ENCODE measurements around the gene SUN1. TPM values are rescaled to one million over a fixed set of nuclear protein-coding genes. Genes with fewer than 3 reads are reported as not detected.

SUN1 gene
- total RNA-seq, 3 donors from 2014 or later (not counting 1 experiment from before 2014, with no cell fraction given): 40.2 to 63.5 (median 48.0) TPM

DNA sequence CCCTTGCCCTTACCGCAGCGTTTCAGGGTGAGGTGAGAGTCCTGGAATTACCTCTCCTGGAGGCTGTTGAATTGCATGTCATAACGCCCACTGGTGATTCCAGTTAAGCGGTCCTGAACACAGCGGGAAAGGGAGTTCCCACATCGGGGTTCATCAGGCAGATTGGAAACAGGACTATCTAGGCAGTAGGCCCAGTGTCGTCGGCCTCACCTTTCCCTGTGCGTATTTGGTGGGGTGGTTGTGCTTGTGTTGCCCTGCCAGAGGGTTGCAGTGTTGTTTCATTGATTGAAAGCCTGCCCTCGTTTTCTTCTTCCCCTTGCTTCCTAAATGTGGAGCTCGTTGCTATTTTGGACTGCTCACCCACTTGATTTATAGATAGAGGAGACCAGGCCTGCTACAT, 10.6 kb upstream of the SUN1 start:
- intact Hi-C loops (cut with micrococcal nuclease): no loop called here
- ATAC-seq (no peak), DNase-seq (no peak)
- Mint-ChIP-seq H3K36me3 (no peaks in the 10 kb centered on the region), H3K9me3 (no peaks in the 10 kb centered on the region), H3K4me3 (no peak overlapping the region), H3K4me1 (peaks cover 28 to 33% of the 10 kb centered on the region in 2 donors), H3K27ac (no peak overlapping the region), H3K27me3 (ENCODE audit: low read depth in 2 of 2) (peaks cover 12 to 16% of the 10 kb centered on the region in 2 donors)
- Histone ChIP-seq H3K36me3 (ENCODE audit: control insufficient read depth, insufficient read depth, low read length) (no peaks in the 10 kb centered on the region), H3K4me1 (ENCODE audit: control insufficient read depth, insufficient read depth, low read length) (peaks cover 6% of the 10 kb centered on the region), H3K9me3 (ENCODE audit: control insufficient read depth, insufficient read depth, low read length) (no peaks in the 10 kb centered on the region), H3K27ac (ENCODE audit: low read length) (no peak overlapping the region), H3K4me3 (ENCODE audit: low read length) (no peak overlapping the region), H3K27me3 (ENCODE audit: control insufficient read depth, insufficient read depth, low read length) (no peaks in the 10 kb centered on the region)
- WGBS (ENCODE audit: insufficient coverage): 87% methylated on average over 10 of the region's 11 CpGs
- TF ChIP-seq CTCF (IDR thresholded peaks at IDR 0.05): no peak

DNA sequence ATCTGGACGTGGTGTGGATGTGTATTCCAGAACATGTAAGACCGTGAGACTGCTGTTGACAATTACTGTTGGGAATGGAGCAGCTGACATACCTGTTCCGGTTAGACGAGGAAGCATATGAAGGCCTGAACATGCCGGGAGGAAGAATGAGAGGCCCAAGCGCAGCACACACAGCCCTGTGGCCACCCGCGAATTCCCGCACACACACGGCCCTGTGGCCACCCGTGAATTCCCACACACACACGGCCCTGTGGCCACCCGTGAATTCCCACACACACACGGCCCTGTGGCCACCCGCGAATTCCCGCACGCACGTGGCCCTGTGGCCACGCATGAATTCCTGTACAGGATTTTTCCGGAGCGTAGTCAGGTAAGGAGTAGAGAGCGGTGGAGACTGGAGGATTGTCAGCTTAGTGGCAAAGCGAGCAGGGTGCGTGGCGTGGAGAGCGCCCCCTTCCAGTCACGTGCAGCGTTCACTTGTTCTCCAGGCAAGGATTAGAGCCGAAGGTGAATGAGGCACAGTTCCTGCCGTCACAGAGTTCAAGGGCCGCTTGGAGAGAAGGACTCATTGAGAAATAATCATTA, 9.5 kb upstream of the SUN1 start:
- Mint-ChIP-seq H3K27ac (no peak overlapping the region), H3K36me3 (no peaks in the 10 kb centered on the region), H3K27me3 (ENCODE audit: low read depth in 2 of 2) (peaks cover 9 to 13% of the 10 kb centered on the region in 2 donors), H3K4me1 (peaks cover 21 to 25% of the 10 kb centered on the region in 2 donors), H3K4me3 (no peak overlapping the region), H3K9me3 (no peaks in the 10 kb centered on the region)
- H3K36me3 ChIP-seq (ENCODE audit: control insufficient read depth, insufficient read depth, low read length): no peaks in the 10 kb centered on the region
- H3K4me1 ChIP-seq (ENCODE audit: control insufficient read depth, insufficient read depth, low read length): no peaks in the 10 kb centered on the region
- H3K9me3 ChIP-seq (ENCODE audit: control insufficient read depth, insufficient read depth, low read length): no peaks in the 10 kb centered on the region
- H3K27me3 ChIP-seq (ENCODE audit: control insufficient read depth, insufficient read depth, low read length): no peaks in the 10 kb centered on the region
- no peak overlapping the region for H3K4me3 ChIP-seq (ENCODE audit: low read length)
- DNase-seq (no peak), ATAC-seq (no peak)
- H3K27ac ChIP-seq (ENCODE audit: low read length): no peak overlapping the region
- TF ChIP-seq CTCF (IDR thresholded peaks at IDR 0.05): no peak
- WGBS (ENCODE audit: insufficient coverage): 96% methylated on average over 32 of the region's 32 CpGs
- intact Hi-C loops (cut with micrococcal nuclease): no loop called here

- no peak for DNase-seq
- no peak for ATAC-seq
- intact Hi-C loops (cut with micrococcal nuclease): no loop called here
- no peaks in the 10 kb centered on the region for H3K9me3 Mint-ChIP-seq
- Histone ChIP-seq H3K9me3 (ENCODE audit: control insufficient read depth, insufficient read depth, low read length) (no peaks in the 10 kb centered on the region), H3K27me3 (ENCODE audit: control insufficient read depth, insufficient read depth, low read length) (no peaks in the 10 kb centered on the region), H3K36me3 (ENCODE audit: control insufficient read depth, insufficient read depth, low read length) (no peaks in the 10 kb centered on the region), H3K4me3 (ENCODE audit: low read length) (no peak overlapping the region), H3K4me1 (ENCODE audit: control insufficient read depth, insufficient read depth, low read length) (no peaks in the 10 kb centered on the region), H3K27ac (ENCODE audit: low read length) (no peak overlapping the region)
- H3K4me3 Mint-ChIP-seq: no peak overlapping the region
- H3K4me1 Mint-ChIP-seq: peaks cover 13 to 17% of the 10 kb centered on the region in 2 donors
- 91% methylated on average over 8 of the region's 8 CpGs for WGBS (ENCODE audit: insufficient coverage)
- no peak for TF ChIP-seq CTCF (IDR thresholded peaks at IDR 0.05)
- no peaks in the 10 kb centered on the region for H3K36me3 Mint-ChIP-seq
- H3K27ac Mint-ChIP-seq: no peak overlapping the region
- peaks cover 4 to 6% of the 10 kb centered on the region in 2 donors for H3K27me3 Mint-ChIP-seq (ENCODE audit: low read depth in 2 of 2)
Observed at GRCh38 chr7:823649-824048, 8.6 kb upstream of the SUN1 start.

GRCh38 chr7:824081-824480, 8.2 kb upstream of the SUN1 start:
- intact Hi-C loops (cut with micrococcal nuclease): no loop called here
- Mint-ChIP-seq H3K27ac (no peak overlapping the region), H3K4me1 (peaks cover 12 to 16% of the 10 kb centered on the region in 2 donors), H3K9me3 (no peaks in the 10 kb centered on the region), H3K36me3 (no peaks in the 10 kb centered on the region), H3K27me3 (ENCODE audit: low read depth in 2 of 2) (peaks cover 2 to 4% of the 10 kb centered on the region in 2 donors), H3K4me3 (no peak overlapping the region)
- H3K4me3 ChIP-seq (ENCODE audit: low read length): no peak overlapping the region
- WGBS (ENCODE audit: insufficient coverage): 96% methylated on average over 7 of the region's 7 CpGs
- DNase-seq (no peak), ATAC-seq (no peak)
- no peaks in the 10 kb centered on the region for H3K27me3 ChIP-seq (ENCODE audit: control insufficient read depth, insufficient read depth, low read length)
- no peak for TF ChIP-seq CTCF (IDR thresholded peaks at IDR 0.05)
- no peaks in the 10 kb centered on the region for H3K9me3 ChIP-seq (ENCODE audit: control insufficient read depth, insufficient read depth, low read length)
- H3K36me3 ChIP-seq (ENCODE audit: control insufficient read depth, insufficient read depth, low read length): no peaks in the 10 kb centered on the region
- H3K4me1 ChIP-seq (ENCODE audit: control insufficient read depth, insufficient read depth, low read length): no peaks in the 10 kb centered on the region
- H3K27ac ChIP-seq (ENCODE audit: low read length): no peak overlapping the region

All from natural killer cell (primary cell).